ENCODE measurements around the gene P2RY14.

DNA sequence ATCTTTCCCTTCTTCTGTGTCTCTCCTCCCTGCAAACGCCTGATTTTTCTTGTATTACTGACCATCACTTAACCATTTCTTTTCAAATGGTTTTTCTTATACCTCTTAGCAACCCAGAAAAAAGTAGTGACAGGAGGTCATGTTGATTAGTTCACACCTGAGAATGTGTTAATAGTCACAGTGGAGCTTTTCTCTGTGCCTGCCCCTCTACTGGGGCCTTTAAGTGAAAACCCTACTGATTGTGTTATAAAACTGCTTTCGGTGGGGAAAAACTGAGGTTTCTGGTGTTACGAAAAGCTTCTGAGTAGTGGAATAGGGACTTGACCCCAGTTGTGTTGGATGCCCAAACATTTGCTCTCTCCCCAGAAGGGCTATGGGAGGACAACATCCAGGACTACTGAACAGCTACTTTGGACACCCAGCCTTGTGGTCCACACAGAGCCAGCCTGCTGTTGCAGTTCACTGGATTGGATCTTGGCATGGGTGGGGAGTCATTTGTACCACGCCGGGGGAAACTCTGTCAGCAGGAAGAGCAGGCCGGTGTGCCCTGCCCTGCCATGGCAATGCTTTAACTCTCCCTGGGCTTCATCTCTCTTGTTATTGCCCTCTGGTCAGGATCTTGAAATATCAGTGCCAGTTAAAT, 27.9 kb upstream of the P2RY14 start:
- TF ChIP-seq, protein P1, sequence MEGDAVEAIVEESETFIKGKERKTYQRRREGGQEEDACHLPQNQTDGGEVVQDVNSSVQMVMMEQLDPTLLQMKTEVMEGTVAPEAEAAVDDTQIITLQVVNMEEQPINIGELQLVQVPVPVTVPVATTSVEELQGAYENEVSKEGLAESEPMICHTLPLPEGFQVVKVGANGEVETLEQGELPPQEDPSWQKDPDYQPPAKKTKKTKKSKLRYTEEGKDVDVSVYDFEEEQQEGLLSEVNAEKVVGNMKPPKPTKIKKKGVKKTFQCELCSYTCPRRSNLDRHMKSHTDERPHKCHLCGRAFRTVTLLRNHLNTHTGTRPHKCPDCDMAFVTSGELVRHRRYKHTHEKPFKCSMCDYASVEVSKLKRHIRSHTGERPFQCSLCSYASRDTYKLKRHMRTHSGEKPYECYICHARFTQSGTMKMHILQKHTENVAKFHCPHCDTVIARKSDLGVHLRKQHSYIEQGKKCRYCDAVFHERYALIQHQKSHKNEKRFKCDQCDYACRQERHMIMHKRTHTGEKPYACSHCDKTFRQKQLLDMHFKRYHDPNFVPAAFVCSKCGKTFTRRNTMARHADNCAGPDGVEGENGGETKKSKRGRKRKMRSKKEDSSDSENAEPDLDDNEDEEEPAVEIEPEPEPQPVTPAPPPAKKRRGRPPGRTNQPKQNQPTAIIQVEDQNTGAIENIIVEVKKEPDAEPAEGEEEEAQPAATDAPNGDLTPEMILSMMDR (conservative IDR thresholded peaks at IDR 0.05) = no peak
- TF ChIP-seq ZFX (IDR thresholded peaks at IDR 0.05) = no peak

All from C4-2B (cell line).